Measurements from ENCODE around the gene ARHGAP22.

DNA sequence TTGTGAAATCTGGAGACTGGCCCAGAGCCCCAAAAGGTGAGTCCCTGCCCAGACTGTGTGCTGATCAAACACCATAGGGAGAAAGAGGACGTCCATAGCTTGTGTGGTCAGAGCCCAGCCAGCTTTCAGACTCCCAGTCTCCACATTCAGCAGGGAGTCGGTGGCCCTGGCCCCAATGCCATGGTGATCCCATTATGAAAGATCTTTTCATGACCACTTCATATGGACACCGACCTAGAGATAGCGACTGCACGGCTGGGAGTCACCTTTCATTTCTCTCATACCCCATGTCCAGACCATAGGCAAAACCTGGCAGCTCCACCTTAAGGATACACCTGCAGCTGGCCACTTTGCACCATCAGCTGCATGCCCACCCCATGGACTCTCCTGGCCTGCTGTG is 126.4 kb downstream of the ARHGAP22 start:
- TF ChIP-seq, protein P1, sequence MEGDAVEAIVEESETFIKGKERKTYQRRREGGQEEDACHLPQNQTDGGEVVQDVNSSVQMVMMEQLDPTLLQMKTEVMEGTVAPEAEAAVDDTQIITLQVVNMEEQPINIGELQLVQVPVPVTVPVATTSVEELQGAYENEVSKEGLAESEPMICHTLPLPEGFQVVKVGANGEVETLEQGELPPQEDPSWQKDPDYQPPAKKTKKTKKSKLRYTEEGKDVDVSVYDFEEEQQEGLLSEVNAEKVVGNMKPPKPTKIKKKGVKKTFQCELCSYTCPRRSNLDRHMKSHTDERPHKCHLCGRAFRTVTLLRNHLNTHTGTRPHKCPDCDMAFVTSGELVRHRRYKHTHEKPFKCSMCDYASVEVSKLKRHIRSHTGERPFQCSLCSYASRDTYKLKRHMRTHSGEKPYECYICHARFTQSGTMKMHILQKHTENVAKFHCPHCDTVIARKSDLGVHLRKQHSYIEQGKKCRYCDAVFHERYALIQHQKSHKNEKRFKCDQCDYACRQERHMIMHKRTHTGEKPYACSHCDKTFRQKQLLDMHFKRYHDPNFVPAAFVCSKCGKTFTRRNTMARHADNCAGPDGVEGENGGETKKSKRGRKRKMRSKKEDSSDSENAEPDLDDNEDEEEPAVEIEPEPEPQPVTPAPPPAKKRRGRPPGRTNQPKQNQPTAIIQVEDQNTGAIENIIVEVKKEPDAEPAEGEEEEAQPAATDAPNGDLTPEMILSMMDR (conservative IDR thresholded peaks at IDR 0.05 in 1 of 2, IDR thresholded peaks at IDR 0.05 in 1 of 2; ENCODE audit: low read depth in 1 of 2, low read length in 2 of 2), result no peak
- TF ChIP-seq EZH2 (IDR thresholded peaks at IDR 0.05; ENCODE audit: low read length, missing control alignments), result no peak
